Hepatic stellate cell (primary cell): Measurements from ENCODE around the gene TMIE.

Experiments
- DNase-seq: peaks from one replicate; pipeline ENCODE4 v3.0.0; 2011; ENCODE audit warnings: low spot score

The TMIE gene

GRCh38 chr3:46708401-46709156, 7.4 kb downstream of the TMIE start:
- DNase-seq: no peak

GRCh38 chr3:46709157-46709654, 8.0 kb downstream of the TMIE start:
- no peak for DNase-seq

GRCh38 chr3:46709721-46710120, 8.5 kb downstream of the TMIE start:
- no peak for DNase-seq

- DNase-seq: no peak
Measured at GRCh38 chr3:46710229-46710628, 9.0 kb downstream of the TMIE start.

DNA sequence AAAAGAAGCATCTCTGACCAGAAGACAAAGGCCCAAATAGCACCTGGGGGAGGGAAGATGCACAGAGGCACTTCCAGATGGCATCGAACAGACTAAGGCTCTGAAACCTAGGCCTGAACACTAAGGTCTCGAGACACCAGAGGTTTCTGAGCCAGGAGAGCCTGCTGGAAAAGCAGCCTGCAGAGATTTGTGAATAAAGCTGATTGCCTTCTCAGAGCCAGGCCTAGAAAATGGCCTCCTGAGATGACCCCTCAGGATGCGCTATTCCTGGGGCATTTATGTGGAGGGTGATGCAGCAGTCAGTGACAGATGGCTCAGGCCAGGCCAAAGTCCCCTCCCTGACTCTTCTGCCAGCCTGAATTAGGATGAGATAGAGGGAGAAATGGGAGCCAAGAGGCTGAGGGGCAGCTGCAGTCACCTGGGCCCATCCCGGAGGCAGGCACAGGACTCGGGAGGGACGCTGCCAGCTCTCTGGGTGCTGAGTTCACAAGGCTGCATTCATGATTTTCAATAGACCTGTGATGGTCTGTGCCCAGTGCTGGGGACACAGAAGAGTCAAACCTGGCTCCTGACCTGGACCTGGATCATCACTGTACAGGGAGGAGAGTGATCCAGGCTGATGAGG, 9.6 kb downstream of the TMIE start:
- no peak for DNase-seq

- DNase-seq: no peak
Measured at GRCh38 chr3:46711305-46711704, 10.1 kb downstream of the TMIE start.

- no peak for DNase-seq
Measured at GRCh38 chr3:46711760-46712159, 10.6 kb downstream of the TMIE start.

DNA sequence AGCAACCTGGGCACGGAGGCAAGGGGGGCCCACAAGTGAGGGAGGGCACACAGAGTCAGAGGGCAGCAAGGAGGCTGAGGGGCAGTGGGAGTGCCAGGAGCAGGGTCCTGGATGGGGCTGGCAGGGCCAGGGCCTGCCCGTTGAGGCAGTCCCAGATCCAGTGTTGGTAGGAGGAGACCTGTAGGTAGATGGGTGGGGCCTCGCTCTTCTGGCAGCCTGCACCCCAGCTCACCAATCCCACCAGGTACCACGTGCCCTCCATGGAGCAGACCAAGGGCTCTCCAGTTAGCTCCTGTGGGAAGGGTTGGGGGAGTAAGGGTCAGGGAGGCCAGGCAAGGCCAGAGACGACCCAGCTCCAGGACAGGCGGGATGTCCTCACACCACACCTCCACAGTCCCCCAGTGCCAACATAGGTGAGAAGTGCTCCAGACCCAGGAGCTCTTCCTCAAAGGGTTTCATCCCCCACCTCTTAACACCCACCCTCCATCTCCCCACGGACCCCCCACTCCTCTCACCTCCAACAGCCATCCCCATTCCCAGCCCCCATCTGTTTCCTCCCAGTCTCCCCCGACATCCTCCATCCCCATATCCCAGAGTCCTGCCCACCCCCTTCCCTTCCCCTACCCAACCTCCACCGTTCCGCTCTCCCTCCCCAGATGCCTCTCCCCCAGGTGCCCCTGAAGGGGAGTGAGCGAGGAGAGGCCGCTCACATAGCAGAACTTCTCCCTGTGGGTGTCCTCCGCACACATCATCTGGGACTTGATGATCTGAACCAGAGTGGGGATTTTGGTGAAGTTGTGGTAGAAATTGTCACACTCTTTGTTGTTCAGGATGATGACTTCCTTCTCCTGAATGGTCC, 11.2 kb downstream of the TMIE start:
- no peak for DNase-seq

GRCh38 chr3:46713050-46713897, 12.1 kb downstream of the TMIE start:
- no peak for DNase-seq

DNA sequence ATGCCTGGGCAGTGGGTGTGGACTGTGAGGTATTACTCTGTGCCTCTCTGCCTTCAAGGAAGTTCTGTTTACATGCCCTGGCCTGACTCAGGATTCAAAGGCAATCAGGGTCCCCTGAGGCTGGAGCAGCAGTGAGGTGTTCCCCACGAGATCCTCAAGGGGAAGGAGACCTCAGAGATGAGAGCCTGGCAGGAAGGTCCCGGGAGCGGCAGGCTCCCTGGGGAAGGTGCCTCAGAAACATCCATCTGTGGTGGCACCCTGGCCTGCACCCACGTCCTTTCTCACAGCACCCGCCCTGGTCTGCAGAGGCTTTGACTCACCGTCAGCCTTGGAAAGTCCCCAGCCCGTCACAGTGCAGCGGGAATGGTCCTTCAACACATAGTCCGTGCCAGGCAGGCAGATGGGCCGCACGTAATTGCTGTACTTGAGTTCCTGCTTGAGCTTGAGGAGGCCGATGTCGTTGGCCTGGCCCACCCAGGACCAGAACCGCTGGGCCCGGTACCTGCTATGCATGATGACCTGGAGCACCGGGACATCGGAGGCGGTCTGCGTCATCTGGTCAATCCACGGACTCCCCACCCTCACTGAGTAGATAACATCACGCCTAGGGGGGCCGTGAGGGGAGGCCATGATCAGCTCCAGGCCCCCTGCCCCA, 12.8 kb downstream of the TMIE start:
- DNase-seq: no peak

- DNase-seq: no peak
Measured at GRCh38 chr3:46714728-46715506, 13.7 kb downstream of the TMIE start.

- no peak for DNase-seq
Measured at GRCh38 chr3:46715507-46716175, 14.4 kb downstream of the TMIE start.

GRCh38 chr3:46716461-46717441, 15.6 kb downstream of the TMIE start:
- no peak for DNase-seq

GRCh38 chr3:46717447-46718231, 16.4 kb downstream of the TMIE start, which contains the start of gene PRSS50:
PRSS50 (minus strand) TSS chr3:46717869; CDS start chr3:46717824, 45 bp downstream.
- DNase-seq: no peak

GRCh38 chr3:46719044-46719565, 17.9 kb downstream of the TMIE start:
- no peak for DNase-seq

DNA sequence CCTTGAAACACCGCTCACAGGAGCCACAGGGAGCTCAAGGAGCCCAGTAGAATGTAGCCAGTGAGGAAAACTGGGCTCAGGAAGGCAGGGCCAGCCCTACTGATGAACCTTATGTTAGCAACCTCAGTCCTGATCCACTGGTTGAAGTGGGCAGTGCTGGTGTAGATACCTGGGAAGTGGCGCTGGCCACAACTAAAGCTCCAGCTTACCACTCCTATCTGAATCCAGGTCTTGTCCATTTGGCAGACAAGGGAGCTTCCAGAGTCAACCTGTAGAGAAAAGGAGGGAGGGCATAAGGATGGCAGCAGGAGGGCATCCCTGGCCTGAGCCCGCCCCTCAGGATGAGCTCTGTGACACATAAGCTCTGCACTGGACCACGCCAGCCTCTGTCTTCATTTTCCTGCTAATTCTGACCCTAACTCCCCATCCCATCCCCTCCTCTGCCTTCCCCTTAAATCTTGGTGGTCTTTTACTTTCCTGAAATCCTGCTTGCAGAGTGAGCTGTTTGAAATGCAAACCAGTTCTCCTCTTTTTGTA, 18.6 kb downstream of the TMIE start:
- no peak for DNase-seq

DNA sequence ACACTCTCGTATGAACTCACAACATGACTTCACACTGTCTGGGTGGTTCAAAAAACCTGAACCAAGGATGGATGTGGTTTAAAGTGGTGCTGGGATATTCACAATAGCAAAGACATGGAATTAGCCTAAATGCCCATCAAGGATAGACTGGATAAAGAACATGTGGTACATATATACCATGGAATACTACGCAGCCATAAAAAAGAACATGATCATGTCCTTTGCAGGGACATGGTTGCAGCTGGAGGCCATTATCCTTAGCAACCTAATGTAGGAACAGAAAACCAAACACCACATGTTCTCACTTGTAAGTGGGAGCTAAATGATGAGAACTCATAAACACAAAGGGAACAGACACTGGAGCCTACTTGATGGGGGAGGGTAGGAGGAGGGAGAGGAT, 19.8 kb downstream of the TMIE start:
- DNase-seq: no peak
